DOHH2 (cell line): ENCODE data around the gene CD79B.
"Not testable (repeated sequence)": the region's sequence is repeated elsewhere in the genome, so short reads cannot be mapped to it uniquely, and the experiment has no call there.

Source experiments
- H3F3A ChIP-seq: fragments of 200-600 bp; sonication (generic), shearing (Covaris generic); 2 replicates; pipeline ENCODE4 v1.6.0; 2016; ENCODE audit warnings: antibody characterized with exemption, mild to moderate bottlenecking; ENCODE audit not compliant: control insufficient read depth, insufficient read depth
- H3K27ac ChIP-seq: fragments of 200-600 bp; sonication (generic); 2 replicates; pipeline ENCODE4 v1.5.1; 2014; ENCODE audit warnings: low read depth, mild to moderate bottlenecking, low read length, moderate library complexity
- H3K27me3 ChIP-seq: fragments of 200-600 bp; sonication (generic); 2 replicates; pipeline ENCODE4 v1.6.1; 2014; ENCODE audit warnings: mild to moderate bottlenecking, low read length, mixed read lengths; ENCODE audit not compliant: control insufficient read depth
- H3K36me3 ChIP-seq: fragments of 200-600 bp; sonication (generic); 2 replicates; pipeline ENCODE4 v1.6.1; 2014; ENCODE audit warnings: mild to moderate bottlenecking, low read length, moderate library complexity, mixed read lengths; ENCODE audit not compliant: control insufficient read depth
- H3K4me1 ChIP-seq: fragments of 200-600 bp; sonication (generic); 2 replicates; pipeline ENCODE4 v1.6.1; 2014; ENCODE audit warnings: mild to moderate bottlenecking, low read length, mixed read lengths; ENCODE audit not compliant: control insufficient read depth
- H3K4me2 ChIP-seq: fragments of 200-600 bp; sonication (generic); 2 replicates; pipeline ENCODE4 v1.6.0; 2014; ENCODE audit warnings: mild to moderate bottlenecking, low read length, moderate library complexity
- H3K4me3 ChIP-seq: fragments of 200-600 bp; sonication (generic); 2 replicates; pipeline ENCODE4 v1.5.1; 2014; ENCODE audit warnings: mild to moderate bottlenecking, low read length, mixed read lengths
- H3K79me2 ChIP-seq: fragments of 200-600 bp; sonication (generic); 2 replicates; pipeline ENCODE4 v1.6.1; 2014; ENCODE audit warnings: mild to moderate bottlenecking, low read length, mixed read lengths; ENCODE audit not compliant: control insufficient read depth
- H3K9me2 ChIP-seq: fragments of 200-600 bp; sonication (generic); replicated peaks from 2 replicates; pipeline ENCODE4 v1.6.1; 2014; ENCODE audit warnings: mild to moderate bottlenecking, low read length, mixed read lengths; ENCODE audit not compliant: control insufficient read depth
- H3K9me3 ChIP-seq: fragments of 200-600 bp; sonication (generic); 2 replicates; pipeline ENCODE4 v1.6.1; 2014; ENCODE audit warnings: antibody characterized with exemption, low read length, mixed read lengths; ENCODE audit not compliant: control insufficient read depth, insufficient read depth
- H4K20me1 ChIP-seq: fragments of 200-600 bp; sonication (generic); 2 replicates; pipeline ENCODE4 v1.6.0; 2014; ENCODE audit warnings: low read depth, mild to moderate bottlenecking, antibody characterized with exemption, low read length, moderate library complexity; ENCODE audit not compliant: control insufficient read depth, insufficient read depth
- EZH2phosphoT487 ChIP-seq: fragments of 200-600 bp; sonication (generic); IDR thresholded peaks from 2 replicates; pipeline ENCODE4 v1.6.1; 2017; ENCODE audit warnings: borderline replicate concordance, mild to moderate bottlenecking, antibody characterized with exemption, low read length, moderate library complexity, mixed read lengths
- TF ChIP-seq, protein P1 (sequence below): fragments of 200-600 bp; sonication (generic); IDR thresholded peaks from one replicate; pipeline ENCODE4 v1.5.1; 2014; ENCODE audit warnings: antibody characterized with exemption, mild to moderate bottlenecking, low read depth, low read length; ENCODE audit not compliant: poor library complexity, severe bottlenecking

CD79B gene

DNA sequence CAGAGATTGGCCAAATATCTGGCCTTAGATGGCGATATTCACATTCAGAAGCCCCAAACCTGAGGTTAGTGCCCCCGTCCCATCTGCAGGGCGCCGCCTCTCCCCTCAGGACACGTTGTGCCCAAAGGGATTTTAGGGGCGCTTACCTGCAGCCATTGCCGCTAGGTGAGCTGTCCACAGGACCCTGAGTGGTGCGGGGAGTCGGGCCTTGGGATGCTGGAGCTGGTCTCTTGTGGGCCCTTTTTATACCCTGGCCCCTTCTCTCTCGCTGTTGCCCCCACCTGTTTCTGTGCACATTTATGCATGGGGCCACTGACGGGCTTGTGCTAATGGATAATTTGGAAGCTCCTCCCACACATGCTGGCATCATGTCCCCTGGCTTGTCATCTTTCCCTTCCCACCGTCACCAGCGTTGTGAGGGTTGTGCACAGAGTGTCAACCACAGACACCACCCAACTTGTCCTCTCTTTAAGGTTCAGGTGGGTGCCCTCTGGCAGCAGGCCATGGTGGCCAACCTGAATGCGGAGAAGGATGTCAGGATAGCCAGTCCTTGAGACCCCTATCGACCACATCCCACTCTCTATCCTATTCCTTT is 21.0 kb downstream of the CD79B start, which contains the start of gene CSHL1:
CSHL1 (minus strand) TSS at position 218 of the 595 bp plus-strand sequence; CDS start at position 156, 62 bp downstream.
- peaks cover 9% of the 10 kb centered on the region for H3K27me3 ChIP-seq
- peaks cover 17% of the 10 kb centered on the region for H3K4me1 ChIP-seq
- H3K4me3 ChIP-seq = no peak within 1 kb of the TSS
- no peak within 1 kb of the TSS for H3K27ac ChIP-seq
- no peaks in the 10 kb centered on the region for H3K79me2 ChIP-seq
- H3K4me2 ChIP-seq = no peak within 1 kb of the TSS
- TF ChIP-seq, protein P1, sequence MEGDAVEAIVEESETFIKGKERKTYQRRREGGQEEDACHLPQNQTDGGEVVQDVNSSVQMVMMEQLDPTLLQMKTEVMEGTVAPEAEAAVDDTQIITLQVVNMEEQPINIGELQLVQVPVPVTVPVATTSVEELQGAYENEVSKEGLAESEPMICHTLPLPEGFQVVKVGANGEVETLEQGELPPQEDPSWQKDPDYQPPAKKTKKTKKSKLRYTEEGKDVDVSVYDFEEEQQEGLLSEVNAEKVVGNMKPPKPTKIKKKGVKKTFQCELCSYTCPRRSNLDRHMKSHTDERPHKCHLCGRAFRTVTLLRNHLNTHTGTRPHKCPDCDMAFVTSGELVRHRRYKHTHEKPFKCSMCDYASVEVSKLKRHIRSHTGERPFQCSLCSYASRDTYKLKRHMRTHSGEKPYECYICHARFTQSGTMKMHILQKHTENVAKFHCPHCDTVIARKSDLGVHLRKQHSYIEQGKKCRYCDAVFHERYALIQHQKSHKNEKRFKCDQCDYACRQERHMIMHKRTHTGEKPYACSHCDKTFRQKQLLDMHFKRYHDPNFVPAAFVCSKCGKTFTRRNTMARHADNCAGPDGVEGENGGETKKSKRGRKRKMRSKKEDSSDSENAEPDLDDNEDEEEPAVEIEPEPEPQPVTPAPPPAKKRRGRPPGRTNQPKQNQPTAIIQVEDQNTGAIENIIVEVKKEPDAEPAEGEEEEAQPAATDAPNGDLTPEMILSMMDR = no peak
- TF ChIP-seq EZH2phosphoT487 = no peak
- H3K9me3 ChIP-seq = no peaks in the 10 kb centered on the region
- H4K20me1 ChIP-seq = no peaks in the 10 kb centered on the region
- no peaks in the 10 kb centered on the region for H3F3A ChIP-seq
- H3K36me3 ChIP-seq = no peaks in the 10 kb centered on the region
- H3K9me2 ChIP-seq = no peaks in the 10 kb centered on the region

DNA sequence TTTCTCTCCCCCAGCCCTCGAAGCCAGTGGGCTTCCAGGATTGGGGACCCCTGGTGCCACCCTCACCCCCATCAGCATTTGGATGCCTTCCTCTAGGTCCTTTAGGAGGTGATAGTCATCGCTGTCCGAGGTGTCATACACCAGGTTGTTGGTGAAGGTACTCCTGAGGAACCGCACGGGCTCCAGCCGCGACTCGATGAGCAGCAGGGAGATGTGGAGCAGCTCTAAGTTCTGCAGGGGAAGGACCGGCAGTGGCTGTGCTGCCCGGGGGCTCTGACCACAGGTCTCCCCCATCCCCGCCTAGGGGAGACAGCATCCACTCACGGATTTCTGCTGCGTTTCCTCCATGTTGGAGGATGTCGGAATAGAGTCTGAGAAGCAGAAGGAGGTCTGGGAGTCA is 22.0 kb downstream of the CD79B start:
- TF ChIP-seq EZH2phosphoT487 = no peak
- TF ChIP-seq, protein P1 = no peak
- no peak overlapping the region for H3K4me3 ChIP-seq
- peaks cover 7% of the 10 kb centered on the region; the same call in 1 of the 2 replicates for H3K4me1 ChIP-seq
- no peak overlapping the region for H3K4me2 ChIP-seq
- no peaks in the 10 kb centered on the region for H3K79me2 ChIP-seq
- H3K27ac ChIP-seq = no peak overlapping the region
- no peaks in the 10 kb centered on the region for H3K9me3 ChIP-seq
- no peaks in the 10 kb centered on the region for H4K20me1 ChIP-seq
- H3K9me2 ChIP-seq = no peaks in the 10 kb centered on the region
- no peaks in the 10 kb centered on the region for H3K36me3 ChIP-seq
- peaks cover 9% of the 10 kb centered on the region for H3K27me3 ChIP-seq
- H3F3A ChIP-seq = no peaks in the 10 kb centered on the region

DNA sequence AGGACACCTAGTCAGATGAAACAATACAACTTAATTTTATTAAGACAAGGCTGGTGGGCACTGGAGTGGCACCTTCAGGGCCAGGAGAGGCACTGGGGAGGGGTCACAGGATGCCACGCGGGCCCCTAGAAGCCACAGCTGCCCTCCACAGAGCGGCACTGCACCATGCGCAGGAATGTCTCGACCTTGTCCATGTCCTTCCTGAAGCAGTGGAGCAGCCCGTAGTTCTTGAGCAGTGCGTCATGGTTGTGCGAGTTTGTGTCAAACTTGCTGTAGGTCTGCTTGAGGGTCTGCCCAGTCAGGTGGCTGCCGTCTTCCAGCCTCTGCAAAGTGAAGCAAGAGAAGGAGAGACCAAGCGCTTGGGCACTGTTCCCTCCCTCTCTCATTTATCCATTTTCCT is 22.5 kb downstream of the CD79B start:
- not testable (repeated sequence) for H3F3A ChIP-seq, H3K9me2 ChIP-seq, H4K20me1 ChIP-seq, H3K4me1 ChIP-seq, H3K4me2 ChIP-seq, H3K36me3 ChIP-seq, H3K9me3 ChIP-seq, H3K4me3 ChIP-seq, H3K27me3 ChIP-seq, H3K27ac ChIP-seq, H3K79me2 ChIP-seq

DNA sequence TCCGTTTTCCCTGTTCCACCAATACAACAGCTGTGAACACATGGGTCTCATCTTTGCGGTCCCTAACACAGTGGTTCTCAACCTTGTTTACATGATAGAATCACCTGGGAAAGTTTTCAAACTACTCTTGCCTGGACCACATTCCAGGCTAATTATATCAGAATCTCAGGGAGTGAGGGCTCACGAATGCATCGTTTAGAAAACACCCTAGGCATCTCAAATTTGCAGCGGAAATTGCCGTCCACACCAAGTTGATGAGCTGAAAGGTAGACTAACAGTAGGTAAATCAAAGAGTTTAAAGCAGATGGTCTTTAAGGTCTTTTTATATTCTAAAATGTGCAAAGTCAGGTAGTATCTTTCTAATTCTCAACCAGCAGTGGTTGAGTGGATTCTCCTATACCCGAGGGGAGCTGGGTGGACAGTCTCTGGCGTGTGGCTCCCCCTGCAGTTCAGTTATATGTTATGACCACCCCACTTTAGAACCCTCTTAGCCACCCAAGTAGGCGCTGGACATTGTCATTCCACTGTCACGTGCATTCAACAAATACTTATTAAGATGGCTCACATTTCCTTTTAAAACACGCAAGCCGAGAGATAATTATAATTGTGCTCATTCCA is 24.9 kb downstream of the CD79B start:
- TF ChIP-seq, protein P1 = peak; percentile 32
- not testable (repeated sequence) for H3K4me3 ChIP-seq, H3K79me2 ChIP-seq, H3F3A ChIP-seq, H4K20me1 ChIP-seq, H3K27ac ChIP-seq, H3K4me1 ChIP-seq, H3K36me3 ChIP-seq, H3K9me2 ChIP-seq, H3K4me2 ChIP-seq, H3K9me3 ChIP-seq
- peaks cover 18% of the 10 kb centered on the region for H3K27me3 ChIP-seq

DNA sequence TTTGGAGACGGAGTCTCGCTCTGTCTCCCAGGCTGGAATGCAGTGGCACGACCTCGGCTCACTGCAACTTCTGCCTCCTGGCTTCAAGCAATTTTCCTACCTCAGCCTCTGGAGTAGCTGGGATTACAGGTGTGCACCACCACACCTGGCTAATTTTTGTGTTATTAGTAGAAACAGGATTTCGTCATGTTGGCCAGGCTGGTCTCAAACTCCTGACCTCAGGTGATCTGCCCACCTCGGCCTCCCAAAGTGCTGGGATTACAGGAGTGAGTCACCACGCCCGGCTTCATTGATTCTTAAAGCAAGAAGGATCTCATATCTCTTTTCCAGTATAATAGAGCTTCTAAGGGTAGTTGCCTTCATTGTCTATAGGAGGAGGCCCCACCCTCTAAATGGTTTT is 27.3 kb downstream of the CD79B start:
- not testable (repeated sequence) for H3K4me3 ChIP-seq, H3K36me3 ChIP-seq, H3K9me3 ChIP-seq, H3K79me2 ChIP-seq, H3K4me1 ChIP-seq, H3K4me2 ChIP-seq, H4K20me1 ChIP-seq, H3K27ac ChIP-seq, H3F3A ChIP-seq, H3K9me2 ChIP-seq
- peaks cover 28% of the 10 kb centered on the region for H3K27me3 ChIP-seq
